NCI-H1436 treated with DMSO at 0.1 percent for 48 hours (cell line): ENCODE results near the gene FJX1.

Experiments
- DNase-seq: peaks from one replicate; lab custom pipeline; 2025; lab: John Stamatoyannopoulos, UW

The FJX1 gene

GRCh38 chr11:35617687-35618496 lies at the start of gene FJX1:
TSS of gene FJX1 (plus strand) at chr11:35618460. CDS start at chr11:35618637, 177 bp downstream.
- no peak for DNase-seq

- DNase-seq, result no peak
Measured at GRCh38 chr11:35571696-35572095, 46.6 kb upstream of the FJX1 start.

GRCh38 chr11:35579557-35580396 lies 38.5 kb upstream of the FJX1 start:
- DNase-seq, result no peak

GRCh38 chr11:35580397-35580781 lies 37.9 kb upstream of the FJX1 start:
- DNase-seq, result no peak

- no peak for DNase-seq
Measured at GRCh38 chr11:35582033-35582432, 36.2 kb upstream of the FJX1 start.

GRCh38 chr11:35583126-35583525 lies 35.1 kb upstream of the FJX1 start:
- no peak for DNase-seq

GRCh38 chr11:35583843-35584242 lies 34.4 kb upstream of the FJX1 start:
- no peak for DNase-seq

- no peak for DNase-seq
Measured at GRCh38 chr11:35584321-35584720, 33.9 kb upstream of the FJX1 start.

- no peak for DNase-seq
Measured at GRCh38 chr11:35585416-35585815, 32.8 kb upstream of the FJX1 start.

GRCh38 chr11:35586222-35586621 lies 32.0 kb upstream of the FJX1 start:
- no peak for DNase-seq

GRCh38 chr11:35587972-35588371 lies 30.3 kb upstream of the FJX1 start:
- no peak for DNase-seq

GRCh38 chr11:35588627-35589026 lies 29.6 kb upstream of the FJX1 start:
- DNase-seq, result no peak

- no peak for DNase-seq
Measured at GRCh38 chr11:35589281-35589680, 29.0 kb upstream of the FJX1 start.

- no peak for DNase-seq
Measured at GRCh38 chr11:35590412-35590811, 27.8 kb upstream of the FJX1 start.

GRCh38 chr11:35593143-35593542 lies 25.1 kb upstream of the FJX1 start:
- no peak for DNase-seq

- DNase-seq, result no peak
Measured at GRCh38 chr11:35594680-35595079, 23.6 kb upstream of the FJX1 start.

GRCh38 chr11:35598254-35599125 lies 19.8 kb upstream of the FJX1 start:
- DNase-seq, result no peak

GRCh38 chr11:35600331-35600838 lies 17.9 kb upstream of the FJX1 start:
- no peak for DNase-seq

GRCh38 chr11:35602160-35602793 lies 16.0 kb upstream of the FJX1 start:
- no peak for DNase-seq

- no peak for DNase-seq
Measured at GRCh38 chr11:35602979-35603378, 15.3 kb upstream of the FJX1 start.

GRCh38 chr11:35605706-35606105 lies 12.6 kb upstream of the FJX1 start:
- DNase-seq, result no peak

- no peak for DNase-seq
Measured at GRCh38 chr11:35606206-35606605, 12.1 kb upstream of the FJX1 start.
